EH (cell line): ENCODE measurements around the gene ERF.
A peak's percentile ranks its signal among the peaks of the same experiment; 100 is the strongest.

Experiments used
- DNase-seq: peaks from one replicate; pipeline ENCODE4 v3.0.0-alpha.2; 2015; ENCODE audit warnings: low read depth

The ERF gene

DNA sequence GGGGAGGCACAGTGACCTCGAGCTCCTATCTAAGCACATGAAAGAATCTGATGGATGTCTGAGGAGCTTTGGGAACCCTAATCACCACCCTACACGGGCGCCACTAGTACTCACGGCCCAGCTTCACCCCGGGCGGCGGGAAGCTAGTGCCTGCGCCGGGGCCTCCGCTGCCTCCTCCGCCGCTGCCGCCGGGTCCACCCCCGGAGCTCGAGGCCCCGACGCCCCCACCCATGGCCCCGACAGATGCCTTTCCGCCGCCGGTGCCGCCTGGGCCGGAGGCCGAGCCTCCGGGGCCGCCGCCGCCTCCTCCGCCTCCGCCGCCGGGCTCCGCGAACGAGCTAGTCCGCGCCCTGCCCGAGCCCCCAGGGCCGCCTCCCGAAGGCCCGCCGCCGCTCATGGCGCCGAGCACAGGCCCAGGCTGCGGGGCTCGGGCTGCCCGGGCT is 12.8 kb downstream of the ERF start:
- DNase-seq = peak; percentile 24

GRCh38 chr19:42241279-42241678 is 13.6 kb downstream of the ERF start:
- DNase-seq = no peak

DNA sequence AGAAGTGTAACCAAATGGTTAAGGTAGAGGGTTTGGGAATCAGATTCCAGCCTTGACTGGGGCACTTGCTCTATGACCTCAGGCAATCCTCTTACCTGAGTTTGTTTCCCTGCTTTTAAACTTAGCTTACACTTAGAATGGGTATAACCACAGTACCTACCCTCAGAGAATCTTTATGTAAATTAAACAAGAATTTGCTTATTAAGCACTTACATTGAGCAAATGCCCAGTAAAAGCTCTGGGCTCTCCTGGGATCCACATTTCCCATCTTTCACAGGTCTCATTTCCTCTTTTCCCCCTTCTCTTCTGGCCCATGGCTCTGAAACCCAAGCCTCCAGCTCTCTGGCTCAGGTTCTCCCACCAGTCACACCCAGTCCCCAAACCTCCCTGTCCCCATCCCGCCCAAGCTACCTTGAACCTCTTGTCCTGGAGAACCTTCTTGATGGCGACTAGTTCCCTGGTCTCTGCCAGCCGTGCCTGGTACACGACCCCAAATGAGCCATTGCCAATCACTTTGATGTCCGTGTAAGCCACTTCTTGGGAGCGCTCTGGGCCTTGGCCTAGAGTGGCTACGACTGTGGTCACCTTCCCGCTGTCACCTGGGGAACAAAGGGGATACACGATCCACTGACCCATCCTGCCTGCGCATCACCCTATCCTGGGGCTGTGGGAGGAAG is 15.2 kb downstream of the ERF start:
- DNase-seq = no peak

DNA sequence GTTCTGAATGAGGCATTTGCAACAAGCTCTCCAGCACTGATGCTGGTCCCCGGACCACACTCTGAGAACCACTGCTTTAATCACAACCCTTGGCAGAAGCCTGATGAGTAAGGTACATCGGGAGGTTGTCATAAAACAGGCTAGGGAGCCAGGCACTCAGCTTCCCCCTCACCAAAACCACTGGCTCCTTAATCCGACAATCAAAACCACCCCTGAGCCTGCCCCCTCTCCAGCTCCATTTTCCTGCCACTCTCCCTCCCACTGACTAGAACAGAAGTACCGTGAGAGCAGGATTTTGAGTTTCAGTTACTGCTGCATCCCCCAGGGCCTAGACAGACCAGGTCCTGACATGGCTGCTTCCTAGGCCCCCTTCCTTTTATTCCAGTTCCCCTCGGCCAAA is 19.7 kb downstream of the ERF start:
- DNase-seq = no peak

GRCh38 chr19:42234364-42234763 is 20.6 kb downstream of the ERF start:
- no peak for DNase-seq

- DNase-seq = no peak
Measured at GRCh38 chr19:42233678-42234292, 21.1 kb downstream of the ERF start.

DNA sequence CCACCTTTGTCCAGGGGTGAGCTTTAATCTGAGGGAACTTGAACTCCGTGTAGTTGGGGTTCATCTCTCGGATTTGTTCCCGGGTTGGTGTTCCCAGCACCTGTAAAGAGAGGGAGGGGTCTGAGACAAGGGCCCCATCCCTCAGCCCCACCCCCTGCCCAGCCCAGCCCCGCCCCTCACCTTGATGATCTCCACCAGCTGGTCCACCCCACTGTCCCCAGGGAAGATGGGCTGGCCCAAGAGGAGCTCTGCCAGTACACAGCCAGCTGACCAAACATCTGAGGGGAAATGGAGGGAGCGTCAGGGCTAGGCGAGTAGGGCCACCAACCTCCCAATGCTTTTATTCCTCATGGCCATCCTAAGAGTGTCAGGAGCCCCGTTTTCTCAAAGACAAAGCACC is 21.8 kb downstream of the ERF start:
- DNase-seq = no peak

DNA sequence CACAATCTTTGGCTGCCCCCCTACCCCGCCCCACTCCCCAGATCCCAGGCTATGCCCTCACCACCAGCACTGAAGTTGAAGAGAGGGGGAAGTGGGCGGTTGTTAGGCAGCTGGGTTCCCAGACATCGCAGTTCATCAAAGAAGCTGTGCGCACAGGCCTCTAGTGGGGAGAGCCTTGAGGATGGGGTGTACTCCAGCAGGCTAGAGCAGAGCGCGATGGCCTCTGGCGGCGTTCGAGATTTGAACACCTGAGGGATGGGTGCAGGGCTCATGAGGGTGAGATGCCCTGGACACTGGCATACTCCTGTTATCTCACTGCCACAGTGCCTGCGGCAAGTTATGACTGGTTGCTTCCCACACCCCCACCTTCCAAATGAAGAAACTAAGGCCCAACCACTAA is 22.5 kb downstream of the ERF start:
- no peak for DNase-seq

- DNase-seq = no peak
Measured at GRCh38 chr19:42230571-42230970, 24.4 kb downstream of the ERF start.

DNA sequence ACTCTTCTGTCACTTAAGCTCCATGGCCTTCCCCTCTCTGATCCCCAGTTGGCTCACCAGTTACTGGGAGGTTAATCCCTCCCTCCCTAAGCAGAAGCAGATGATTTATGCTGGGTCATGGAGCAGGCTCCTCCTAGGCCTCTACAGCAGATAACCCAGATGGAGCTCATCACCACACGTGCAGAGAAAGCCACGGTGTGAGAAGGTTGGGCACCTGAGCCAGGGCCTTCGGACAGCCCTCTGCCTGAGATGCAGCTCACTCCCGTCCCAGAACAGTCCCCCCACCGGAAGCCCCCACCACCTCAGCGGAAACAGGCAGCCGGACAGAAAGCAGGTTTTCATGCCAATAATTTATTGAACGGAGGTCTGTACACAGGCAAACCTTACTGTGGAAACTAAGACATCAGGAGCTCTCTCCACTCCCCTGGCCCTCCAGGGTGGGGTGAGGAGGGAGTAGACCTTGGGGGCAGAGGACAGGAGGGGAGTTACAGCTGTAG is 25.0 kb downstream of the ERF start:
- peak; percentile 37 for DNase-seq

GRCh38 chr19:42229301-42229854 is 25.6 kb downstream of the ERF start:
- DNase-seq = no peak

- DNase-seq = no peak
Measured at GRCh38 chr19:42228641-42229040, 26.3 kb downstream of the ERF start.

- DNase-seq = peak; percentile 61
Measured at GRCh38 chr19:42226886-42227285, 28.0 kb downstream of the ERF start.

DNA sequence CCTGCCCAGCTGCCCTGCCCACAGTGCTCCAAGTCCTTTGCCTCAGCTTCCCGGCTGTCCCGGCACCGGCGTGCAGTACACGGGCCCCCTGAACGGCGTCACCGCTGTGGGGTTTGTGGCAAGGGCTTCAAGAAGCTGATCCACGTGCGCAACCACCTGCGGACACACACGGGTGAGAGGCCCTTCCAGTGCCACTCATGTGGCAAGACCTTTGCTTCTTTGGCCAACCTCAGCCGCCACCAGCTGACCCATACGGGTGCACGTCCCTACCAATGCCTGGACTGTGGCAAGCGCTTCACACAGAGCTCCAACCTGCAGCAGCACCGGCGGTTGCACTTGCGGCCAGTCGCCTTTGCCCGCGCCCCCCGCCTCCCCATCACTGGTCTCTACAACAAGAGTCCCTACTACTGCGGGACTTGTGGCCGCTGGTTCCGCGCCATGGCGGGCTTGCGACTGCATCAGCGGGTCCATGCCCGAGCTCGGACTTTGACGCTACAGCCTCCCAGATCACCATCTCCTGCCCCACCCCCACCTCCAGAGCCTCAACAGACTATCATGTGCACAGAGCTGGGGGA is 29.1 kb downstream of the ERF start:
- DNase-seq = no peak

- no peak for DNase-seq
Measured at GRCh38 chr19:42224940-42225717, 29.8 kb downstream of the ERF start.

GRCh38 chr19:42220751-42221097 is 34.2 kb downstream of the ERF start:
- DNase-seq = no peak

DNA sequence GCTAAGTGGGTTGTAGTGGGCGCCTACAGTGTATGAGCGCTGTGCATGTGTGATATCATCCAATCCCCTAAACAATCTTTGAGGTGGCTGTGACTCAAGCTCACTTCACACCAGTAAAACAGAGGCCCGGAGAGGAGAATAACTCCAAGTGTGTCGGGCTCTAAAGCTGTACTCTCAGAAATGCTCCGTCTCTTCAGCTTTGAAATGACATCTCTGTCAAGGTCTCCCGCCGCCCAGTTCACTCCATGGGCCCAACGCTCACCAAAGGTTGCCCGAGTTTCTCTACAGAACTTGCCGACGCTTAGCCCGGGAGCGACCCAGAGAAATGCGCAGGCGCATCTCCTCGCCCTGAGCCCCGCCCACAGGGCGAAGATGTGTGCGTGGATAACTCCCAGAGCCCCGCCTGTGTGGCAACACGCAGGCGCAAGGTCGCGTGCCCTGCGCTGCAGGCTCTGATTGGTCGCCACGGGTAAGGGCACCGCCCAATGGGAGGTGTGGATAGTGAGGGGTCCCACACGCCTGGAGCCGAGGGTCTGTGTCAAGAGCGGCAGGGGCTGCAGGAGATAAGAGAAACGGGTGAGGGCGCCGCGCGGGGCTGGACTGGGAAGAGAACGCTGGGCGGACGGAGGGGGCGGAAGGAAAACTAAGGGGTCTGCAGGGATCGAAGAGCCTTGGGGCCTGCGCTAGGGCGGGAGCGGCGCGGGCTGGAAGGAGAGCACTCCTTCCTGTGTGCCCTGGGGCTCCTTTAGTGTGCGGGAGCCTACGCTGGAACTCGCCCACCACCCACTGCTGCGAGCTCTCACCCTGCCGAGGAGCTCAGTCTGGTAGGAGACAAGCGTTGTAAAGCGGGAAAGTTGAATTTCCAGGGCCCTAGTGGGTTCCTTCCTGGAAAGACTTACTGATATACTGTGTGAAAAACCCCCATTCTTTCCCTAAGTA is 34.8 kb downstream of the ERF start, which contains the start of gene ZNF526:
Gene ZNF526, plus strand, starts transcription at position 501 of the 939 bp plus-strand sequence. CDS start 4,092 bp downstream, outside the sequence.
- peak; percentile 97 for DNase-seq

DNA sequence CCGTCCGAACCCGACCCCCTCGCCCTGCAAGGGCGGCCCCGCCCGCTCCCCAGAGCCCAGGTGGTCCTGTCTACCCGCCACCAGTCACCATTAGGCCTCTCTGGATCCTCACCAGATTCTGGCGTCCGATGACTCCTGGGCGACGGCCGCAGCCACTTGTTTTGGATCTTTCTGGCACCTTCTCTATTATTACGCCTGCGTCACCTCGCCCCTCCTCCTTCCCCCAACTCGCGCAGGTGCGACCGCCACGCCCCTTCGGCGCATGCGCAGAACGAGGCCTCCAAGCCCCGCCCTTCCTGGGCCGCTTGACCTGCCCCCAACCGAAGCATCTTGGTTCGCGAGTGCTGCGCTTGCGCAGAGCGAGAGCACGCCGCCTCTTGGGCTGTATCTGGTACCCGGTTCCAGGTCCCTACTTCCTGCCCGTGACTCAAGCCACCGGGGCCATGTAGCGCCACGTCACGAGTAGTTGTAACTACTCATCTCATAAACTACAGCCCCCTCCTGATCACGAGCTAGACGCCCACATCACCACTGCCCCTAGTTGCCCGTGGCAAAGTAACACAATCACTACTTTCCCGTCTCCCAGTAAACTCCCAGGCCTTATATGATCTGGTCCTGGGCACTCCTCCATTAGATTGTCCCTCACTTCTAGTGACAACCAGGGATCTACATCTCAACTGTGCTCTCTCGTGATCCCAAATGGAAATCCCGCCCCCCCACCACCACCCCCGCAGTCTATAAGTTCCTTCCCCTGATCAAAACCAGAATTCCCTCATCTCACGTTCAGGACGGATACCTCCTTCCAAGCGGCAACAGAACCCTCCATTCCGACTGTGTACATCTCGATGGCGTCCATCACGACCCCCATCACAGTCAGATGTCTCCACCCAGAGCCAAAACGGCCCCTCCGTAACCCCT is 37.1 kb downstream of the ERF start, which contains the start of gene DEDD2:
Gene DEDD2, minus strand, starts transcription at position 158 of the 918 bp plus-strand sequence. CDS start 670 bp downstream, outside the sequence.
- DNase-seq = peak; percentile 99

DNA sequence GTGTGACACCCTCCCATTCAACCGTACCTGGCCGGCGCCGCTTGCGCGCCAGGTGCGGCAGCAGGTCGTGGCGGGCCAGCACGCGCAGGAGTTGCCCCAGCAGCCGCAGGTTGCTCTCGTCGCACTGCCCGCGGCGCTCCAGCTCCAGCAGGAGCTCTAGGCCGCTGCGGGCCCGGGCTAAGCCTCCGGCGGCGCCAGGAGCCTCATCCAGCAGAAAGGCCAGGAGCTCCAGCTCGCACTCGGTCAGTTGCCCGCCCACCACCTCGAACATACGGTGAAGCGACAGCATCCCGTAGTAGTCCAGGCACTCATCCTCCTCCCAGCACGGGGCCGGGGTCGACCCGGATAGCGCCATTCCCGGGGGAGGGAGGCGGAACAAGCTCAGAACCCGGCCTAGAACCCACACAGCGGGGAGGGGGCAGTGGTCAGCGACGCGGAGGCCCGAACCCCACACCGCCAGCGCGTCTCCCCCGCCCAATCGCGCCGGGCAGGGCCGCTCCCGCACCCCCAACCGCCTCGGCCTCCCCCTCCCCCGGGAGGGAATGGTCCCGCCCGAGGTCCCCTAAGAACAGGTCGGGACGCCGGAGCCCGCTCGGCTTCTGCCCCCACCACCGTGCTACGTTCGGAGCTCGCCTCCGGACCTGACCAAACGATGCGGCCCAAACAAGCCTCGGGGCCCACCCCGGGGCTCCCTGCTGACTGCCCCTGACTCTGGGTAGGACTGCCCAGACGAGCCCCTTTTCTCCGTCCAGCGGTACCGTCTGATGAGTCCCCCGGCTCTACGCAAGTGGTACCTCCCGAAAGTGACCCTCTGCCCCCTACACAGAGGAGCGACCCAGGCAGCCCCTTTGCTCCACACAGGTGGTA is 38.0 kb downstream of the ERF start:
- peak; percentile 41 for DNase-seq
